Measurements from ENCODE around the gene NHP2. TPM values are rescaled to one million over a fixed set of nuclear protein-coding genes. Genes with fewer than 3 reads are reported as not detected.

The NHP2 gene
- total RNA-seq, 1 donor from 2014 or later = 149 TPM

- TF ChIP-seq CTCF (IDR thresholded peaks at IDR 0.05; ENCODE audit: insufficient read depth, low read depth, low read length) (no peak), EZH2 (IDR thresholded peaks at IDR 0.05; ENCODE audit: insufficient read depth, low read length) (no peak)
- Mint-ChIP-seq H3K4me1 (ENCODE audit: low read depth, unreplicated experiment) (peaks cover 8% of the 10 kb centered on the region), H3K27me3 (ENCODE audit: low read depth, unreplicated experiment) (peaks cover 12% of the 10 kb centered on the region), H3K27ac (ENCODE audit: unreplicated experiment) (no peak overlapping the region), H3K4me3 (ENCODE audit: unreplicated experiment) (no peak overlapping the region), H3K9me3 (ENCODE audit: unreplicated experiment) (no peaks in the 10 kb centered on the region), H3K36me3 (ENCODE audit: low read depth, unreplicated experiment) (no peaks in the 10 kb centered on the region)
- no peak overlapping the region for H3K4me2 ChIP-seq (ENCODE audit: low read length)
- peaks cover 5% of the 10 kb centered on the region for H3K4me1 ChIP-seq (ENCODE audit: insufficient read depth, low read length)
- no peak overlapping the region for H3K9ac ChIP-seq (ENCODE audit: low read length)
- peaks cover 6% of the 10 kb centered on the region for H4K20me1 ChIP-seq (ENCODE audit: insufficient read depth, low read length)
- no peak overlapping the region for H2AFZ ChIP-seq (ENCODE audit: low read depth, low read length)
- no peaks in the 10 kb centered on the region for H3K79me2 ChIP-seq (ENCODE audit: insufficient read depth, low read length)
- H3K4me3 ChIP-seq (ENCODE audit: insufficient read depth, low read depth, low read length) = no peak overlapping the region
- no peaks in the 10 kb centered on the region for H3K9me3 ChIP-seq (ENCODE audit: insufficient read depth, low read depth, low read length)
- H3K36me3 ChIP-seq (ENCODE audit: insufficient read depth, low read length) = no peaks in the 10 kb centered on the region
- H3K27ac ChIP-seq (ENCODE audit: low read depth, low read length) = no peak overlapping the region
- DNase-seq (ENCODE audit: low read depth) = no peak
- peaks cover 31% of the 10 kb centered on the region for H3K27me3 ChIP-seq (ENCODE audit: insufficient read depth, low read length)
- no peak for FAIRE-seq
Observed at GRCh38 chr5:178117923-178118701, 35.6 kb downstream of the NHP2 start.

GRCh38 chr5:178116143-178116885 is 37.4 kb downstream of the NHP2 start:
- Mint-ChIP-seq H3K27ac (ENCODE audit: unreplicated experiment) (no peak overlapping the region), H3K4me3 (ENCODE audit: unreplicated experiment) (no peak overlapping the region), H3K36me3 (ENCODE audit: low read depth, unreplicated experiment) (no peaks in the 10 kb centered on the region), H3K9me3 (ENCODE audit: unreplicated experiment) (no peaks in the 10 kb centered on the region), H3K4me1 (ENCODE audit: low read depth, unreplicated experiment) (peaks cover 8% of the 10 kb centered on the region), H3K27me3 (ENCODE audit: low read depth, unreplicated experiment) (peaks cover 15% of the 10 kb centered on the region)
- no peak for DNase-seq (ENCODE audit: low read depth)
- Histone ChIP-seq H3K4me3 (ENCODE audit: insufficient read depth, low read depth, low read length) (no peak overlapping the region), H3K27me3 (ENCODE audit: insufficient read depth, low read length) (peaks cover 36% of the 10 kb centered on the region), H4K20me1 (ENCODE audit: insufficient read depth, low read length) (peaks cover 6% of the 10 kb centered on the region), H3K4me1 (ENCODE audit: insufficient read depth, low read length) (peaks cover 5% of the 10 kb centered on the region), H3K27ac (ENCODE audit: low read depth, low read length) (no peak overlapping the region), H3K36me3 (ENCODE audit: insufficient read depth, low read length) (no peaks in the 10 kb centered on the region), H3K79me2 (ENCODE audit: insufficient read depth, low read length) (no peaks in the 10 kb centered on the region), H3K9me3 (ENCODE audit: insufficient read depth, low read depth, low read length) (no peaks in the 10 kb centered on the region), H2AFZ (ENCODE audit: low read depth, low read length) (peak overlapping the region; percentile 63), H3K9ac (ENCODE audit: low read length) (no peak overlapping the region), H3K4me2 (ENCODE audit: low read length) (peak overlapping the region; percentile 33)
- TF ChIP-seq EZH2 (IDR thresholded peaks at IDR 0.05; ENCODE audit: insufficient read depth, low read length) (peak; percentile 52), CTCF (IDR thresholded peaks at IDR 0.05; ENCODE audit: insufficient read depth, low read depth, low read length) (no peak)
- no peak for FAIRE-seq
